ENCODE results near the gene CTNND2. TPM values are rescaled to one million over a fixed set of nuclear protein-coding genes. Genes with fewer than 3 reads are reported as not detected.
A peak's percentile ranks its signal among the peaks of the same experiment; 100 is the strongest.

Gene CTNND2
- polyA plus RNA-seq, 1 of the 3 experiments (the other 2 are of a cell fraction), result not detected

GRCh38 chr5:11903614-11904264 lies 507 bp downstream of the CTNND2 start:
- Histone ChIP-seq H3K27me3 (ENCODE audit: insufficient read depth) (peaks cover 26% of the 10 kb centered on the region), H3F3A (replicated peaks; ENCODE audit: insufficient read depth) (no peaks in the 10 kb centered on the region), H4K20me1 (ENCODE audit: insufficient read depth) (no peaks in the 10 kb centered on the region), H3K27ac (ENCODE audit: low read depth in 2 of 2, low read length in 1 of 2) (no peak overlapping the region), H3K9ac (no peak overlapping the region), H3K4me2 (peak overlapping the region; percentile 71; the same call in 1 of the 2 replicates), H3K9me2 (no peaks in the 10 kb centered on the region), H3K9me3 (no peaks in the 10 kb centered on the region), H3K79me2 (ENCODE audit: insufficient read depth) (no peaks in the 10 kb centered on the region), H3K4me3 (ENCODE audit: low read depth in 2 of 2, low read length in 1 of 2) (peak overlapping the region; percentile 38 to 52; a peak in 2 of 4 replicates), H3K36me3 (replicated peaks in 1 of 2; ENCODE audit: control insufficient read depth in 1 of 2, insufficient read depth in 2 of 2, low read length in 1 of 2) (no peaks in the 10 kb centered on the region), H2AFZ (ENCODE audit: low read depth) (no peak overlapping the region), H3K4me1 (ENCODE audit: control insufficient read depth in 1 of 2, insufficient read depth in 2 of 2, low read depth in 1 of 2, low read length in 1 of 2) (no peaks in the 10 kb centered on the region)
- POLR2A ChIA-PET, result no interaction called here
- DNase-seq, result peak; percentile 68
- no peak for TF ChIP-seq FOXJ3 (CRISPR knock-in tag; IDR thresholded peaks at IDR 0.05)
- TF ChIP-seq CHD2 (IDR thresholded peaks at IDR 0.05; ENCODE audit: low read length, partially characterized antibody), result no peak
- TF ChIP-seq YY1 (IDR thresholded peaks at IDR 0.05; ENCODE audit: low read depth), result no peak
- TF ChIP-seq, protein P1, sequence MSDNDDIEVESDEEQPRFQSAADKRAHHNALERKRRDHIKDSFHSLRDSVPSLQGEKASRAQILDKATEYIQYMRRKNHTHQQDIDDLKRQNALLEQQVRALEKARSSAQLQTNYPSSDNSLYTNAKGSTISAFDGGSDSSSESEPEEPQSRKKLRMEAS (IDR thresholded peaks at IDR 0.05; ENCODE audit: low read depth), result no peak
- TF ChIP-seq, protein P2, sequence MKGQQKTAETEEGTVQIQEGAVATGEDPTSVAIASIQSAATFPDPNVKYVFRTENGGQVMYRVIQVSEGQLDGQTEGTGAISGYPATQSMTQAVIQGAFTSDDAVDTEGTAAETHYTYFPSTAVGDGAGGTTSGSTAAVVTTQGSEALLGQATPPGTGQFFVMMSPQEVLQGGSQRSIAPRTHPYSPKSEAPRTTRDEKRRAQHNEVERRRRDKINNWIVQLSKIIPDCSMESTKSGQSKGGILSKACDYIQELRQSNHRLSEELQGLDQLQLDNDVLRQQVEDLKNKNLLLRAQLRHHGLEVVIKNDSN (IDR thresholded peaks at IDR 0.05; ENCODE audit: borderline replicate concordance, low read depth), result no peak
- no peak for TF ChIP-seq POLR2AphosphoS5 (IDR thresholded peaks at IDR 0.05; ENCODE audit: low read depth, low read length)
- TF ChIP-seq GATA2 (CRISPR knock-in tag; IDR thresholded peaks at IDR 0.05), result no peak
- TF ChIP-seq TAF1 (IDR thresholded peaks at IDR 0.05; ENCODE audit: borderline replicate concordance, low read depth, low read length), result no peak
- no peak for TF ChIP-seq FOSL2 (IDR thresholded peaks at IDR 0.05; ENCODE audit: borderline replicate concordance, low read depth)
- no peak for TF ChIP-seq REST (IDR thresholded peaks at IDR 0.05; ENCODE audit: low read depth, low read length)
- no peak for TF ChIP-seq NRF1 (IDR thresholded peaks at IDR 0.05; ENCODE audit: low read depth, low read length)
- CTCF ChIA-PET, result interaction anchor here (0.9 kb wide), 1 partner anchor 142 kb away, joined by 3 read pairs; no protein-coding TSS in a partner anchor
- whole genome bisulfite sequencing (ENCODE audit: low lambda C conversion rate), result no CpG with 5 or more reads among the region's 97 CpGs

DNA sequence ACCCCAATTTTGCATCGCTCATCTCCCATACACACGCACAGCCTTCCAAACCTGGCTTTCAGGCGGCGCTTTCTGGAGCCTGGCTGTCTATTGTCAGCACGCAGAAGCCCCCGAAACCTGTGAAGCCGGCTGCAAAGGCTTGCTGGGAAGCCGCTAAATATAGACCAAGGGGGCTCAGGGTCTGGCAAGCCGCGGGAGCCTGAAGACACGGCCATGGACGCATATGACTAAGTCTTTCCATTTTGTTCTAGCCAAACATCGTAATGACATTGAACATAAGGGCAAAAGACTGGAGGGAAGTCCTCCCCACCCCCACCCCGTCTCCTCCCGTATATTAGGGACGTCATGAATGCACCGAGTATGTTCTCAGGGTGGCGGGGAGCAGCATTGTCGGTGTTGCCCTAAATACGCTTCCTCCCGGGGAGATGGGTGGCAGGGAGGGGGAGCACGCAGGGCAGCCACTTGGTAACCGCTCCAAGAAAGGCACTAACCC lies 1.1 kb downstream of the CTNND2 start:
- Histone ChIP-seq H3K4me1 (ENCODE audit: control insufficient read depth in 1 of 2, insufficient read depth in 2 of 2, low read depth in 1 of 2, low read length in 1 of 2) (no peaks in the 10 kb centered on the region), H3K4me3 (ENCODE audit: low read depth in 2 of 2, low read length in 1 of 2) (peak overlapping the region in 1 of 2 experiments; percentile 52; a peak in 2 of 4 replicates), H3K4me2 (peak overlapping the region; percentile 71; the same call in 1 of the 2 replicates), H2AFZ (ENCODE audit: low read depth) (no peak overlapping the region), H3K27ac (ENCODE audit: low read depth in 2 of 2, low read length in 1 of 2) (no peak overlapping the region), H3K9me2 (no peaks in the 10 kb centered on the region), H3K36me3 (replicated peaks in 1 of 2; ENCODE audit: control insufficient read depth in 1 of 2, insufficient read depth in 2 of 2, low read length in 1 of 2) (no peaks in the 10 kb centered on the region), H3K9me3 (no peaks in the 10 kb centered on the region), H4K20me1 (ENCODE audit: insufficient read depth) (no peaks in the 10 kb centered on the region), H3K9ac (no peak overlapping the region), H3F3A (replicated peaks; ENCODE audit: insufficient read depth) (no peaks in the 10 kb centered on the region), H3K27me3 (ENCODE audit: insufficient read depth) (peaks cover 26% of the 10 kb centered on the region), H3K79me2 (ENCODE audit: insufficient read depth) (no peaks in the 10 kb centered on the region)
- WGBS (ENCODE audit: low lambda C conversion rate), result 2% methylated on average over 12 of the region's 23 CpGs
- POLR2A ChIA-PET, result no interaction called here
- no peak for DNase-seq
- CTCF ChIA-PET, result interaction anchor here (0.9 kb wide), 1 partner anchor 143 kb away, joined by 3 read pairs; no protein-coding TSS in a partner anchor
- TF ChIP-seq SMC3 (IDR thresholded peaks at IDR 0.05; ENCODE audit: low read depth, low read length) (no peak), FOXM1 (IDR thresholded peaks at IDR 0.05; ENCODE audit: low read depth) (no peak), YY1 (IDR thresholded peaks at IDR 0.05; ENCODE audit: low read depth) (no peak), MEF2A (IDR thresholded peaks at IDR 0.05; ENCODE audit: borderline replicate concordance, low read depth) (no peak), RAD21 (IDR thresholded peaks at IDR 0.05; ENCODE audit: low read length) (no peak), FOXJ3 (CRISPR knock-in tag; IDR thresholded peaks at IDR 0.05) (no peak), SIN3A (IDR thresholded peaks at IDR 0.05; ENCODE audit: borderline replicate concordance, low read depth, low read length) (no peak), RCOR1 (IDR thresholded peaks at IDR 0.05; ENCODE audit: low read length) (no peak), RFX5 (IDR thresholded peaks at IDR 0.05; ENCODE audit: low read length) (no peak)
- TF ChIP-seq, protein P1 (IDR thresholded peaks at IDR 0.05; ENCODE audit: low read depth), result no peak
- TF ChIP-seq, protein P3, sequence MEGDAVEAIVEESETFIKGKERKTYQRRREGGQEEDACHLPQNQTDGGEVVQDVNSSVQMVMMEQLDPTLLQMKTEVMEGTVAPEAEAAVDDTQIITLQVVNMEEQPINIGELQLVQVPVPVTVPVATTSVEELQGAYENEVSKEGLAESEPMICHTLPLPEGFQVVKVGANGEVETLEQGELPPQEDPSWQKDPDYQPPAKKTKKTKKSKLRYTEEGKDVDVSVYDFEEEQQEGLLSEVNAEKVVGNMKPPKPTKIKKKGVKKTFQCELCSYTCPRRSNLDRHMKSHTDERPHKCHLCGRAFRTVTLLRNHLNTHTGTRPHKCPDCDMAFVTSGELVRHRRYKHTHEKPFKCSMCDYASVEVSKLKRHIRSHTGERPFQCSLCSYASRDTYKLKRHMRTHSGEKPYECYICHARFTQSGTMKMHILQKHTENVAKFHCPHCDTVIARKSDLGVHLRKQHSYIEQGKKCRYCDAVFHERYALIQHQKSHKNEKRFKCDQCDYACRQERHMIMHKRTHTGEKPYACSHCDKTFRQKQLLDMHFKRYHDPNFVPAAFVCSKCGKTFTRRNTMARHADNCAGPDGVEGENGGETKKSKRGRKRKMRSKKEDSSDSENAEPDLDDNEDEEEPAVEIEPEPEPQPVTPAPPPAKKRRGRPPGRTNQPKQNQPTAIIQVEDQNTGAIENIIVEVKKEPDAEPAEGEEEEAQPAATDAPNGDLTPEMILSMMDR (IDR thresholded peaks at IDR 0.05), result no peak

All from SK-N-SH (cell line).